SK-N-SH treated with all-trans-retinoic acid at 6 μM for 48 hours (cell line): Measurements from ENCODE around the gene TRIM33.

Source experiments
- ATAC-seq: fragments of 200-7000 bp; cut with Tn5 transposase; 3 replicates; pipeline ENCODE4 v1.9.1; 2020; ENCODE audit warnings: mild to moderate bottlenecking, moderate library complexity
- BACH2 ChIP-seq: fragments of 250-450 bp; sonication (Bioruptor Pico); IDR thresholded peaks from 2 replicates; pipeline ENCODE4 v1.9.0; 2021; ENCODE audit warnings: mild to moderate bottlenecking, borderline replicate concordance
- CSDC2 ChIP-seq: fragments of 250-450 bp; sonication (Bioruptor Pico); IDR thresholded peaks from 2 replicates; pipeline ENCODE4 v1.5.0; 2020; ENCODE audit warnings: mild to moderate bottlenecking, moderate library complexity
- ESRRG ChIP-seq: fragments of 250-450 bp; sonication (Bioruptor Pico); IDR thresholded peaks from 2 replicates; pipeline ENCODE4 v1.6.1; 2021; ENCODE audit warnings: mild to moderate bottlenecking
- GLIS3 ChIP-seq: fragments of 250-450 bp; sonication (Bioruptor Pico); IDR thresholded peaks from 2 replicates; pipeline ENCODE4 v1.5.0; 2020; ENCODE audit warnings: mild to moderate bottlenecking, moderate library complexity
- ISL1 ChIP-seq: fragments of 250-450 bp; sonication (Bioruptor Pico); IDR thresholded peaks from 2 replicates; pipeline ENCODE4 v2.1.2; 2022; ENCODE audit warnings: mild to moderate bottlenecking, moderate library complexity
- OSR1 ChIP-seq: fragments of 250-450 bp; sonication (Bioruptor Pico); IDR thresholded peaks from 2 replicates; pipeline ENCODE4 v1.8.0; 2022; ENCODE audit warnings: moderate library complexity, mild to moderate bottlenecking, inconsistent platforms
- PPARA ChIP-seq: fragments of 250-450 bp; sonication (Bioruptor Pico); IDR thresholded peaks from 2 replicates; pipeline ENCODE4 v1.5.0; 2020; ENCODE audit warnings: mild to moderate bottlenecking, borderline replicate concordance
- RARB ChIP-seq: fragments of 250-450 bp; sonication (Bioruptor Pico); IDR thresholded peaks from 2 replicates; pipeline ENCODE4 v1.8.0; 2021; ENCODE audit warnings: mild to moderate bottlenecking, moderate library complexity
- SNAI2 ChIP-seq: fragments of 250-450 bp; sonication (Bioruptor Pico); IDR thresholded peaks from 2 replicates; pipeline ENCODE4 v1.5.0; 2020; ENCODE audit warnings: mild to moderate bottlenecking, moderate library complexity
- TCF4 ChIP-seq: fragments of 250-450 bp; sonication (Bioruptor Pico); IDR thresholded peaks from 2 replicates; pipeline ENCODE4 v1.8.0; 2021; ENCODE audit warnings: mild to moderate bottlenecking, moderate library complexity, borderline replicate concordance
- TOX ChIP-seq: fragments of 250-450 bp; sonication (Bioruptor Pico); IDR thresholded peaks from 2 replicates; pipeline ENCODE4 v1.8.0; 2021; ENCODE audit warnings: mild to moderate bottlenecking, moderate library complexity, borderline replicate concordance
- ZC3H10 ChIP-seq: fragments of 250-450 bp; sonication (Bioruptor Pico); IDR thresholded peaks from 2 replicates; pipeline ENCODE4 v1.5.1; 2021; ENCODE audit warnings: mild to moderate bottlenecking, moderate library complexity
- ZFP3 ChIP-seq: fragments of 250-450 bp; sonication (Bioruptor Pico); IDR thresholded peaks from 2 replicates; pipeline ENCODE4 v1.5.0; 2020; ENCODE audit warnings: mild to moderate bottlenecking, moderate library complexity
- ZNF565 ChIP-seq: fragments of 450-650 bp; formaldehyde crosslinking; conservative IDR thresholded peaks from 2 replicates; pipeline ENCODE4 v1.5.0; 2020; ENCODE audit warnings: low read depth, mild to moderate bottlenecking, moderate library complexity
- ZNF70 ChIP-seq: fragments of 450-650 bp; formaldehyde crosslinking; IDR thresholded peaks from 2 replicates; pipeline ENCODE4 v1.5.0; 2020; ENCODE audit warnings: mild to moderate bottlenecking, moderate library complexity
- TF ChIP-seq, protein P1 (sequence below): fragments of 250-450 bp; sonication (Bioruptor Pico); IDR thresholded peaks from 2 replicates; pipeline ENCODE4 v1.8.0; 2021; ENCODE audit warnings: low read depth, mild to moderate bottlenecking, moderate library complexity, borderline replicate concordance
- TF ChIP-seq, protein P2 (sequence below): fragments of 250-450 bp; sonication (Bioruptor Pico); IDR thresholded peaks from 2 replicates; pipeline ENCODE4 v1.5.1; 2020; ENCODE audit warnings: low read depth, mild to moderate bottlenecking, moderate library complexity
- TF ChIP-seq, protein P3 (sequence below): fragments of 250-450 bp; sonication (Bioruptor Pico); IDR thresholded peaks from 2 replicates; pipeline ENCODE4 v1.8.0; 2020; ENCODE audit warnings: mild to moderate bottlenecking, moderate library complexity, borderline replicate concordance

TRIM33 gene

DNA sequence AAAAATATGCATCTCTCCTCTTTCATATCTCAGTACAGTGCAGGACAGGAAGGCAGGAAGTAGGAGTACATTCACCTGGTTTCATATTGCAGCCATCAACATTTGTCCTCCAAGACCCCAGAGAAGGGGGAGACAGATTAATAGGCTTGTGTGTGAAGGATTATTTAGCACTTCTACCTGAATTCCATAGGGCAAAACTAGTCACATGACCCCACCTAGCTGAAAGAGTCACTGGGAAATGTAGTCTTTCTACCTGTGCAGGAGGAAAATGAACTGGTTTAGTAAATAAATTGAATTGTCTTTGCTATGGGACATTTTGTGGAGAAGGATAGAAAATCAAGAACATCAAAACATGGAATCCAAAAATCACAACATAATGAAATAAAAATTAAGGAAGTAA is 13.9 kb upstream of the TRIM33 start (continued):
- TF ChIP-seq BACH2 (CRISPR knock-in tag): no peak

DNA sequence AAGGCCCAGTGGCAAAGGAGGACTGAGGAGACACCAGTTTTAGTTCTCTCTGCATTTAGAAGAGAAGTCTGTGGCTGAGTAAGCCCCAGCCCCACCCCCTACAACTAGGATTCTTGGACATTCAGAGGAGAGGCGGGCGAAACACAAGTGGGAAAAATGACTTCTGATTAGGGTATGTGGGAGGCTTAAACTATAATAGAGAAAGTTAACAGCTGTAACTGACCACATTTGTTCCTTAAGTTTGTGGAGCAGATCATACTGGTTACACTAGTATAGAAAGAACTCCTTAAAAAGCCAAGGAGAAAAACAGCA is 11.2 kb upstream of the TRIM33 start:
- ATAC-seq: no peak

DNA sequence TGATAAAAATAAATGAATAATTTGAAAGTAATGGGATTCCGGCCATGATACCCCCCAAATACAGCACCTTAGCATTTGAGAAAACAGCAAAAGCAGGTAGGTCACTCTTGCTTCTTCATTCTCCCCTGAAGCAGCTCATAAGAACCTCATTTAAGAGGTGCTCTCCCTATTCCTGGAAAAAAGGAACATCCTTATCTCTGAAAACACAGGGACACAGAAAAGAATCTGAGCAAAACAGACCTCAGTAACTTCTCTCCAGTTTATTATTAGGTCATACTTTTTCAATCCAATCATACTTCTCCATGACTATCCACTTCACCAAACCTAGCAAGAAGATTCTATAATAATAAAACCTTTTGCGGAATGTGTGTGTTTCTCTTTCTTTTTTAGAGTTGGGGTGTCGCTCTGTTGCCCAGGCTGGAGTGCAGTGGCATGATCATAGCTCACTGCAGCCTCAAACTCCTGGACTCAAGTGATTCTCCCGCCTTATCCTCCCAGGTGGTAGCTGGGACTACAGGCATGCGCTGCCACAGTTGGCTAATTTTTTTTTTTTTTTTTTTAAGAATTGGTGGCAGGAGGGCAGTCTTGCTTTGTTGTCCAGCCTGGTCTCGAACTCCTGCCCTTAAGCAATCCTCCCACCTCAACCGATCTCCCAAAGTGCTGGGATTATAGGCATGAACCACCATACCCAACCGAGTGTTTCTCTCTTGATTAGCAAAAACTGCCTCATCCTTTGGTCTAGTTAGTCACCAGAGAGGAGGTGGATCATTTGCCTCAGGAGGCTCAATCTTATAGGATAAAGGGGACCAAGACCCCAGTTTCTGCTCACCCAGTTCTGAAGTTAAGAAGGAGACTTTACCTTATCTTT is 10.6 kb upstream of the TRIM33 start:
- TF ChIP-seq TCF4 (CRISPR knock-in tag) (no peak), ZFP3 (CRISPR knock-in tag) (no peak), TOX (CRISPR knock-in tag) (no peak), BACH2 (CRISPR knock-in tag) (no peak), PPARA (no peak), ISL1 (CRISPR knock-in tag) (no peak), ZNF70 (CRISPR knock-in tag) (no peak), GLIS3 (CRISPR knock-in tag) (no peak), ESRRG (CRISPR knock-in tag) (no peak)
- TF ChIP-seq, protein P1, sequence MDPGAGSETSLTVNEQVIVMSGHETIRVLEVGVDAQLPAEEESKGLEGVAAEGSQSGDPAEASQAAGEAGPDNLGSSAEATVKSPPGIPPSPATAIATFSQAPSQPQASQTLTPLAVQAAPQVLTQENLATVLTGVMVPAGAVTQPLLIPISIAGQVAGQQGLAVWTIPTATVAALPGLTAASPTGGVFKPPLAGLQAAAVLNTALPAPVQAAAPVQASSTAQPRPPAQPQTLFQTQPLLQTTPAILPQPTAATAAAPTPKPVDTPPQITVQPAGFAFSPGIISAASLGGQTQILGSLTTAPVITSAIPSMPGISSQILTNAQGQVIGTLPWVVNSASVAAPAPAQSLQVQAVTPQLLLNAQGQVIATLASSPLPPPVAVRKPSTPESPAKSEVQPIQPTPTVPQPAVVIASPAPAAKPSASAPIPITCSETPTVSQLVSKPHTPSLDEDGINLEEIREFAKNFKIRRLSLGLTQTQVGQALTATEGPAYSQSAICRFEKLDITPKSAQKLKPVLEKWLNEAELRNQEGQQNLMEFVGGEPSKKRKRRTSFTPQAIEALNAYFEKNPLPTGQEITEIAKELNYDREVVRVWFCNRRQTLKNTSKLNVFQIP: no peak
- TF ChIP-seq, protein P2, sequence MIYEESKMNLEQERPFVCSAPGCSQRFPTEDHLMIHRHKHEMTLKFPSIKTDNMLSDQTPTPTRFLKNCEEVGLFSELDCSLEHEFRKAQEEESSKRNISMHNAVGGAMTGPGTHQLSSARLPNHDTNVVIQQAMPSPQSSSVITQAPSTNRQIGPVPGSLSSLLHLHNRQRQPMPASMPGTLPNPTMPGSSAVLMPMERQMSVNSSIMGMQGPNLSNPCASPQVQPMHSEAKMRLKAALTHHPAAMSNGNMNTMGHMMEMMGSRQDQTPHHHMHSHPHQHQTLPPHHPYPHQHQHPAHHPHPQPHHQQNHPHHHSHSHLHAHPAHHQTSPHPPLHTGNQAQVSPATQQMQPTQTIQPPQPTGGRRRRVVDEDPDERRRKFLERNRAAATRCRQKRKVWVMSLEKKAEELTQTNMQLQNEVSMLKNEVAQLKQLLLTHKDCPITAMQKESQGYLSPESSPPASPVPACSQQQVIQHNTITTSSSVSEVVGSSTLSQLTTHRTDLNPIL (CRISPR knock-in tag): no peak
- TF ChIP-seq, protein P3, sequence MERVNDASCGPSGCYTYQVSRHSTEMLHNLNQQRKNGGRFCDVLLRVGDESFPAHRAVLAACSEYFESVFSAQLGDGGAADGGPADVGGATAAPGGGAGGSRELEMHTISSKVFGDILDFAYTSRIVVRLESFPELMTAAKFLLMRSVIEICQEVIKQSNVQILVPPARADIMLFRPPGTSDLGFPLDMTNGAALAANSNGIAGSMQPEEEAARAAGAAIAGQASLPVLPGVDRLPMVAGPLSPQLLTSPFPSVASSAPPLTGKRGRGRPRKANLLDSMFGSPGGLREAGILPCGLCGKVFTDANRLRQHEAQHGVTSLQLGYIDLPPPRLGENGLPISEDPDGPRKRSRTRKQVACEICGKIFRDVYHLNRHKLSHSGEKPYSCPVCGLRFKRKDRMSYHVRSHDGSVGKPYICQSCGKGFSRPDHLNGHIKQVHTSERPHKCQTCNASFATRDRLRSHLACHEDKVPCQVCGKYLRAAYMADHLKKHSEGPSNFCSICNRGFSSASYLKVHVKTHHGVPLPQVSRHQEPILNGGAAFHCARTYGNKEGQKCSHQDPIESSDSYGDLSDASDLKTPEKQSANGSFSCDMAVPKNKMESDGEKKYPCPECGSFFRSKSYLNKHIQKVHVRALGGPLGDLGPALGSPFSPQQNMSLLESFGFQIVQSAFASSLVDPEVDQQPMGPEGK (CRISPR knock-in tag): no peak
- no peak for ATAC-seq

More for the DNA sequence above, 11.2 kb upstream of the TRIM33 start:
- TF ChIP-seq TCF4 (CRISPR knock-in tag) (no peak), GLIS3 (CRISPR knock-in tag) (no peak), ZNF565 (CRISPR knock-in tag) (no peak), BACH2 (CRISPR knock-in tag) (no peak), ISL1 (CRISPR knock-in tag) (no peak), SNAI2 (CRISPR knock-in tag) (no peak), CSDC2 (no peak), OSR1 (no peak), RARB (CRISPR knock-in tag) (no peak), ZC3H10 (no peak)
- TF ChIP-seq, protein P3 (CRISPR knock-in tag): no peak
- TF ChIP-seq, protein P1: no peak
- TF ChIP-seq, protein P2 (CRISPR knock-in tag): no peak
